ENCODE data around the gene ACSS2.

The ACSS2 gene

GRCh38 chr20:34921436-34921835, 45.0 kb downstream of the ACSS2 start:
- H3K4me3 ChIP-seq (ENCODE audit: low read depth, low read length, poor library complexity, severe bottlenecking), result no peak overlapping the region
- no peaks in the 10 kb centered on the region for H3K4me1 ChIP-seq (ENCODE audit: insufficient read depth, low read length, severe bottlenecking)
- no peaks in the 10 kb centered on the region for H3K9me3 ChIP-seq (ENCODE audit: low read length)
- H3F3A ChIP-seq (ENCODE audit: insufficient read depth, low read length), result no peaks in the 10 kb centered on the region
- H3K4me2 ChIP-seq (ENCODE audit: low read length), result no peak overlapping the region
- no peaks in the 10 kb centered on the region for H3K9me2 ChIP-seq (ENCODE audit: low read depth, low read length)
- H3K27me3 ChIP-seq (ENCODE audit: insufficient read depth, low read length), result no peaks in the 10 kb centered on the region; the same call in 1 of the 2 replicates
- H3K9ac ChIP-seq (ENCODE audit: low read length), result no peak overlapping the region
- H3K79me2 ChIP-seq (ENCODE audit: insufficient read depth, low read length), result no peaks in the 10 kb centered on the region
- no peak overlapping the region for H3K27ac ChIP-seq (ENCODE audit: low read depth, low read length, poor library complexity, severe bottlenecking)
- H2AFZ ChIP-seq (ENCODE audit: low read length), result no peak overlapping the region
- no peaks in the 10 kb centered on the region for H4K20me1 ChIP-seq (ENCODE audit: insufficient read depth, low read length)
- no peaks in the 10 kb centered on the region; the same call in 1 of the 2 replicates for H3K36me3 ChIP-seq (ENCODE audit: insufficient read depth, low read length)
- TF ChIP-seq CTCF (IDR thresholded peaks at IDR 0.05; ENCODE audit: low read length) (no peak), EZH2 (IDR thresholded peaks at IDR 0.05; ENCODE audit: borderline replicate concordance, low read length) (no peak)

GRCh38 chr20:34922654-34923381, 46.4 kb downstream of the ACSS2 start:
- H3K27ac ChIP-seq (ENCODE audit: low read depth, low read length, poor library complexity, severe bottlenecking), result no peak overlapping the region
- no peak for TF ChIP-seq CTCF (IDR thresholded peaks at IDR 0.05; ENCODE audit: low read length)
- TF ChIP-seq EZH2 (IDR thresholded peaks at IDR 0.05; ENCODE audit: borderline replicate concordance, low read length), result no peak

GRCh38 chr20:34923414-34923813, 47.0 kb downstream of the ACSS2 start:
- H3F3A ChIP-seq (ENCODE audit: insufficient read depth, low read length), result no peaks in the 10 kb centered on the region
- no peak overlapping the region for H2AFZ ChIP-seq (ENCODE audit: low read length)
- no peaks in the 10 kb centered on the region for H3K9me3 ChIP-seq (ENCODE audit: low read length)
- no peak overlapping the region for H3K27ac ChIP-seq (ENCODE audit: low read depth, low read length, poor library complexity, severe bottlenecking)
- no peaks in the 10 kb centered on the region for H3K79me2 ChIP-seq (ENCODE audit: insufficient read depth, low read length)
- H3K4me1 ChIP-seq (ENCODE audit: insufficient read depth, low read length, severe bottlenecking), result no peaks in the 10 kb centered on the region
- TF ChIP-seq CTCF (IDR thresholded peaks at IDR 0.05; ENCODE audit: low read length), result no peak
- TF ChIP-seq EZH2 (IDR thresholded peaks at IDR 0.05; ENCODE audit: borderline replicate concordance, low read length), result no peak
- H3K36me3 ChIP-seq (ENCODE audit: insufficient read depth, low read length), result peaks cover 7% of the 10 kb centered on the region
- H3K4me3 ChIP-seq (ENCODE audit: low read depth, low read length, poor library complexity, severe bottlenecking), result no peak overlapping the region
- no peaks in the 10 kb centered on the region for H3K9me2 ChIP-seq (ENCODE audit: low read depth, low read length)
- H3K27me3 ChIP-seq (ENCODE audit: insufficient read depth, low read length), result no peaks in the 10 kb centered on the region
- no peaks in the 10 kb centered on the region for H4K20me1 ChIP-seq (ENCODE audit: insufficient read depth, low read length)
- no peak overlapping the region for H3K9ac ChIP-seq (ENCODE audit: low read length)
- H3K4me2 ChIP-seq (ENCODE audit: low read length), result no peak overlapping the region

More at GRCh38 chr20:34922654-34923381, 46.4 kb downstream of the ACSS2 start:
- H3K9me2 ChIP-seq (ENCODE audit: low read depth, low read length), result no peaks in the 10 kb centered on the region
- no peak overlapping the region for H2AFZ ChIP-seq (ENCODE audit: low read length)
- no peaks in the 10 kb centered on the region for H3K9me3 ChIP-seq (ENCODE audit: low read length)
- H3K4me1 ChIP-seq (ENCODE audit: insufficient read depth, low read length, severe bottlenecking), result no peaks in the 10 kb centered on the region
- H3F3A ChIP-seq (ENCODE audit: insufficient read depth, low read length), result no peaks in the 10 kb centered on the region
- no peaks in the 10 kb centered on the region for H3K79me2 ChIP-seq (ENCODE audit: insufficient read depth, low read length)
- H4K20me1 ChIP-seq (ENCODE audit: insufficient read depth, low read length), result no peaks in the 10 kb centered on the region
- no peak overlapping the region for H3K9ac ChIP-seq (ENCODE audit: low read length)
- no peaks in the 10 kb centered on the region; the same call in 1 of the 2 replicates for H3K27me3 ChIP-seq (ENCODE audit: insufficient read depth, low read length)
- H3K36me3 ChIP-seq (ENCODE audit: insufficient read depth, low read length), result peaks cover 1% of the 10 kb centered on the region; the same call in 1 of the 2 replicates
- H3K4me2 ChIP-seq (ENCODE audit: low read length), result no peak overlapping the region
- no peak overlapping the region for H3K4me3 ChIP-seq (ENCODE audit: low read depth, low read length, poor library complexity, severe bottlenecking)
